ENCODE measurements around the gene CDKAL1. TPM values are rescaled to one million over a fixed set of nuclear protein-coding genes. Genes with fewer than 3 reads are reported as not detected.

CDKAL1 gene
- total RNA-seq, 1 experiment from 2014 or later = 13.8 TPM

DNA sequence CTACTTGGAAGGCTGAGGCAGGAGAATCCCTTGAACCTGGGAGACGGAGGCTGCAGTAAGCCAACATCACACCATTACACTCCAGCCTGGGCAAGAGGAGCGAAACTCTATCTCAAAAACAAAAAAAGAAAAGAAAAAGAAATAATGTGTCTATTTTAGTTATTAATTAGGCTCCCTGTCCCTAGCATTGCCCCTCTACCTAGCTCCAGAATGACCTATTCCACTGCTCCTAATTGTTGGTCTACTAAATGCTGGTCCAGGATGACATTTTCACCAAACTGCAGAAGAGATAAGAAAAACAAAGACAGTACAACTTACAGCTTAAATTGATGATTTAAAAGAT is 629.6 kb downstream of the CDKAL1 start:
- H3K27ac ChIP-seq (ENCODE audit: low read length) = no peak overlapping the region
- TF ChIP-seq, protein P1, sequence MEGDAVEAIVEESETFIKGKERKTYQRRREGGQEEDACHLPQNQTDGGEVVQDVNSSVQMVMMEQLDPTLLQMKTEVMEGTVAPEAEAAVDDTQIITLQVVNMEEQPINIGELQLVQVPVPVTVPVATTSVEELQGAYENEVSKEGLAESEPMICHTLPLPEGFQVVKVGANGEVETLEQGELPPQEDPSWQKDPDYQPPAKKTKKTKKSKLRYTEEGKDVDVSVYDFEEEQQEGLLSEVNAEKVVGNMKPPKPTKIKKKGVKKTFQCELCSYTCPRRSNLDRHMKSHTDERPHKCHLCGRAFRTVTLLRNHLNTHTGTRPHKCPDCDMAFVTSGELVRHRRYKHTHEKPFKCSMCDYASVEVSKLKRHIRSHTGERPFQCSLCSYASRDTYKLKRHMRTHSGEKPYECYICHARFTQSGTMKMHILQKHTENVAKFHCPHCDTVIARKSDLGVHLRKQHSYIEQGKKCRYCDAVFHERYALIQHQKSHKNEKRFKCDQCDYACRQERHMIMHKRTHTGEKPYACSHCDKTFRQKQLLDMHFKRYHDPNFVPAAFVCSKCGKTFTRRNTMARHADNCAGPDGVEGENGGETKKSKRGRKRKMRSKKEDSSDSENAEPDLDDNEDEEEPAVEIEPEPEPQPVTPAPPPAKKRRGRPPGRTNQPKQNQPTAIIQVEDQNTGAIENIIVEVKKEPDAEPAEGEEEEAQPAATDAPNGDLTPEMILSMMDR (conservative IDR thresholded peaks at IDR 0.05; ENCODE audit: low read depth, low read length) = no peak
- no peak overlapping the region for H3K4me3 ChIP-seq (ENCODE audit: low read length)
- intact Hi-C loops (cut with micrococcal nuclease) = no loop called here
- no peaks in the 10 kb centered on the region for H4K20me1 ChIP-seq (ENCODE audit: low read length)
- H3K4me2 ChIP-seq (ENCODE audit: low read length) = no peak overlapping the region
- no TSS peak for BruUV-seq (replicated peaks)
- no peaks in the 10 kb centered on the region for H3K9me3 ChIP-seq (ENCODE audit: low read length)
- no peaks in the 10 kb centered on the region for H3K27me3 ChIP-seq (ENCODE audit: low read length)
- no peaks in the 10 kb centered on the region for H3K36me3 ChIP-seq (ENCODE audit: low read depth, low read length)
- DNase-seq (no peak), ATAC-seq (no peak)
- H3K9me2 ChIP-seq (replicated peaks; ENCODE audit: low read length) = no peaks in the 10 kb centered on the region
- ChIA-PET POLR2A (ENCODE audit: unreplicated experiment) (no interaction called here), CTCF (no interaction called here)
- H3K79me2 ChIP-seq (ENCODE audit: low read length) = no peaks in the 10 kb centered on the region
- H3K9ac ChIP-seq (ENCODE audit: low read length) = no peak overlapping the region
- H3F3A ChIP-seq (ENCODE audit: low read length, unreplicated experiment) = no peaks in the 10 kb centered on the region
- no peak overlapping the region for H2AFZ ChIP-seq (ENCODE audit: low read length)
- no peaks in the 10 kb centered on the region for H3K4me1 ChIP-seq (ENCODE audit: insufficient read depth, low read length)

DNA sequence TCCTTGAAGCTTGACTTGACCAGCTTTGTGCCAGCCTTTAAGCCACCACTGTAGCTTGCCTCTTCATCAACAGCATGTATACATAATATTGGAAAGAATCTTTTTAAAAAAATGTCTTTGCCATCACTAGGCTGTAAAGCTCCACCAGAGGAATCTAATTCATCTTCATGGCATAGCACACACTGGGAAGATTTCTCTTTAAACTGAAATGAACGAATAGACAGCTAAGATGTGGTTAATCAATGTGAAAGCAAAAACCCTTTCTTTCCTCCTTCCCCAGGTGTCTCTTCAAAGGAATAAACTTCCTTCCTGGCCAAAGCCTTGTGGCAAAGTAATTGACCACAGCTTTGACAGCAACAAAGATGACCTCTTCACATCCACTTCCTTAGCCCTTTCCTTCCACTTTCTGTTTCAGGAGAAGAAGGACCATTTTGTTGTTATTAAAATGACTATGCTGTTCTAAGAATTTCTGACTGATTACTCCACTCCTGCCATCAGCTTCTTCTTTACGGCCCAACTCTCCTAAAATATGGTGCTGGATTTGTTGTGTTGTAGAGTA is 630.6 kb downstream of the CDKAL1 start:
- no TSS peak for BruUV-seq (replicated peaks)
- no peaks in the 10 kb centered on the region for H3K27me3 ChIP-seq (ENCODE audit: low read length)
- ATAC-seq = no peak

DNA sequence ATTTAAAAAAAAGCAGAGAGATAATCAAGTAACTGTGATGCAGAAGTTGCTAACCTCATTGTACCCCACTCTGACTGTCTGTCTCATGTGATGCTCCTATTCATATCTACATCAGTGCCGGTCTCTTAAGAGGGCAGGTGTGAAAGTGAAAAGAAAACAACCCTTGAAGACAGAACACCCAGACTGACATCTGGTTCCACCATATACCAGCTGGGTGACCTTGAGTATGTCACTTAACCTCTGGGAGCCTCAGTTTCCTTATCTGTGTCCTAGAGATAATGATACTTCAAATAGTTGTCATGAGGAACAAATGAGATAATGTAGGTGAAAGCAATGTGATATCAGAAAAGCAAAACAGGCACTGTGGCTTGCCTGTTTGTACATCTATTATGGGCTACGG is 632.5 kb downstream of the CDKAL1 start:
- no peak overlapping the region for H2AFZ ChIP-seq (ENCODE audit: low read length)
- H3K4me3 ChIP-seq (ENCODE audit: low read length) = no peak overlapping the region
- H3K79me2 ChIP-seq (ENCODE audit: low read length) = no peaks in the 10 kb centered on the region
- intact Hi-C loops (cut with micrococcal nuclease) = no loop called here
- ChIA-PET POLR2A (ENCODE audit: unreplicated experiment) (no interaction called here), CTCF (no interaction called here)
- ATAC-seq (no peak), DNase-seq (no peak)
- H3K4me1 ChIP-seq (ENCODE audit: insufficient read depth, low read length) = no peaks in the 10 kb centered on the region
- H3K36me3 ChIP-seq (ENCODE audit: low read depth, low read length) = no peaks in the 10 kb centered on the region
- H3K9ac ChIP-seq (ENCODE audit: low read length) = no peak overlapping the region
- no peaks in the 10 kb centered on the region for H3F3A ChIP-seq (ENCODE audit: low read length, unreplicated experiment)
- no peaks in the 10 kb centered on the region for H3K9me3 ChIP-seq (ENCODE audit: low read length)
- no peaks in the 10 kb centered on the region for H3K9me2 ChIP-seq (replicated peaks; ENCODE audit: low read length)
- no TSS peak for BruUV-seq (replicated peaks)
- no peaks in the 10 kb centered on the region for H4K20me1 ChIP-seq (ENCODE audit: low read length)
- no peaks in the 10 kb centered on the region for H3K27me3 ChIP-seq (ENCODE audit: low read length)
- H3K27ac ChIP-seq (ENCODE audit: low read length) = no peak overlapping the region
- no peak overlapping the region for H3K4me2 ChIP-seq (ENCODE audit: low read length)
- TF ChIP-seq EZH2 (IDR thresholded peaks at IDR 0.05; ENCODE audit: low read length, unreplicated experiment) (no peak), EZH2phosphoT487 (IDR thresholded peaks at IDR 0.05; ENCODE audit: borderline replicate concordance, low read length) (no peak)
- TF ChIP-seq, protein P1 (conservative IDR thresholded peaks at IDR 0.05; ENCODE audit: low read depth, low read length) = no peak

More for the DNA sequence above, 630.6 kb downstream of the CDKAL1 start:
- Histone ChIP-seq H3K9me2 (replicated peaks; ENCODE audit: low read length) (no peaks in the 10 kb centered on the region), H4K20me1 (ENCODE audit: low read length) (no peaks in the 10 kb centered on the region), H3K79me2 (ENCODE audit: low read length) (no peaks in the 10 kb centered on the region), H2AFZ (ENCODE audit: low read length) (no peak overlapping the region), H3K4me1 (ENCODE audit: insufficient read depth, low read length) (no peaks in the 10 kb centered on the region), H3K9ac (ENCODE audit: low read length) (no peak overlapping the region), H3F3A (ENCODE audit: low read length, unreplicated experiment) (no peaks in the 10 kb centered on the region), H3K4me3 (ENCODE audit: low read length) (no peak overlapping the region), H3K9me3 (ENCODE audit: low read length) (no peaks in the 10 kb centered on the region), H3K4me2 (ENCODE audit: low read length) (no peak overlapping the region), H3K36me3 (ENCODE audit: low read depth, low read length) (no peaks in the 10 kb centered on the region), H3K27ac (ENCODE audit: low read length) (no peak overlapping the region)
- no peak for TF ChIP-seq EZH2phosphoT487 (IDR thresholded peaks at IDR 0.05; ENCODE audit: borderline replicate concordance, low read length)
- TF ChIP-seq EZH2 (IDR thresholded peaks at IDR 0.05; ENCODE audit: low read length, unreplicated experiment) = no peak
- TF ChIP-seq, protein P1 (conservative IDR thresholded peaks at IDR 0.05; ENCODE audit: low read depth, low read length) = no peak
- ChIA-PET CTCF (no interaction called here), POLR2A (ENCODE audit: unreplicated experiment) (interaction anchor here (0.6 kb wide), 1 partner anchor 423 kb away, joined by 3 read pairs; no protein-coding TSS in a partner anchor)
- intact Hi-C loops (cut with micrococcal nuclease) = no loop called here
- DNase-seq = no peak
